GM19397 (cell line): ENCODE results near the gene HSD3B7.
"Not testable (repeated sequence)": the region's sequence is repeated elsewhere in the genome, so short reads cannot be mapped to it uniquely, and the experiment has no call there.

Experiments
- ATAC-seq: cut with Tn5 transposase; IDR thresholded peaks from one replicate; pipeline ENCODE4 v1.9.1; 2021; ENCODE audit warnings: mild to moderate bottlenecking, moderate library complexity; ENCODE audit not compliant: unreplicated experiment

HSD3B7 gene

GRCh38 chr16:30998852-30999761, 14.1 kb downstream of the HSD3B7 start:
- ATAC-seq, result no peak

GRCh38 chr16:31000671-31001382, 15.8 kb downstream of the HSD3B7 start:
- ATAC-seq, result no peak

- no peak for ATAC-seq
Observed at GRCh38 chr16:31001507-31002249, 16.7 kb downstream of the HSD3B7 start.

GRCh38 chr16:31002250-31002700, 17.3 kb downstream of the HSD3B7 start:
- ATAC-seq, result no peak

- ATAC-seq, result no peak
Observed at GRCh38 chr16:31002862-31003341, 17.9 kb downstream of the HSD3B7 start.

- no peak for ATAC-seq
Observed at GRCh38 chr16:31003744-31004143, 18.7 kb downstream of the HSD3B7 start.

- ATAC-seq, result no peak
Observed at GRCh38 chr16:31004658-31005057, 19.7 kb downstream of the HSD3B7 start.

GRCh38 chr16:31005350-31006085, 20.5 kb downstream of the HSD3B7 start:
- no peak for ATAC-seq

- no peak for ATAC-seq
Observed at GRCh38 chr16:31006086-31006385, 21.0 kb downstream of the HSD3B7 start.

GRCh38 chr16:31006589-31006988, 21.6 kb downstream of the HSD3B7 start:
- no peak for ATAC-seq

- no peak for ATAC-seq
Observed at GRCh38 chr16:31007684-31008083, 22.7 kb downstream of the HSD3B7 start.

- no peak for ATAC-seq
Observed at GRCh38 chr16:31008149-31008548, 23.1 kb downstream of the HSD3B7 start.

- ATAC-seq, result no peak
Observed at GRCh38 chr16:31008551-31008950, 23.5 kb downstream of the HSD3B7 start.

- no peak for ATAC-seq
Observed at GRCh38 chr16:31009120-31009519, 24.1 kb downstream of the HSD3B7 start.

- no peak for ATAC-seq
Observed at GRCh38 chr16:31009894-31010584, 25.0 kb downstream of the HSD3B7 start.

GRCh38 chr16:31010585-31011325, 25.7 kb downstream of the HSD3B7 start, which contains the start of gene STX1B:
TSS of gene STX1B (minus strand) at chr16:31010638. CDS start at chr16:31010396, 242 bp downstream.
- ATAC-seq, result no peak

GRCh38 chr16:31011815-31012214, 26.8 kb downstream of the HSD3B7 start:
- ATAC-seq, result not testable (repeated sequence)

GRCh38 chr16:31013292-31013691, 28.3 kb downstream of the HSD3B7 start:
- ATAC-seq, result not testable (repeated sequence)

- ATAC-seq, result no peak
Observed at GRCh38 chr16:31016018-31016417, 31.0 kb downstream of the HSD3B7 start.
